OCI-LY7 (cell line): ENCODE results near the gene RAB1B. TPM values are rescaled to one million over a fixed set of nuclear protein-coding genes. Genes with fewer than 3 reads are reported as not detected.
A peak's percentile ranks its signal among the peaks of the same experiment; 100 is the strongest.

Experiments
- BruUV-seq: library from RNA; stranded (reverse); fragments of 400-500 nt; replicated peaks from 2 replicates; lab custom pipeline; 2021; lab: Mats Ljungman, UMichigan
- CTCF ChIA-PET: fragments of 300-600 bp; sonication (Branson Sonifier 250); formaldehyde crosslinking; loops from one replicate; lab custom pipeline; 2022; ENCODE audit warnings: antibody characterized with exemption; ENCODE audit not compliant: unreplicated experiment; lab: Charles Lee
- POLR2A ChIA-PET: fragments of 300-600 bp; sonication (Branson Sonifier 250); formaldehyde crosslinking; loops from one replicate; lab custom pipeline; 2022; ENCODE audit warnings: antibody characterized with exemption; lab: Charles Lee
- DNase-seq: peaks from one replicate; pipeline ENCODE4 v3.0.0-alpha.2; 2015; ENCODE audit warnings: low spot score
- H2AFZ ChIP-seq: fragments of 200-600 bp; sonication (generic), shearing (Covaris generic); 2 replicates; pipeline ENCODE4 v1.6.1; 2014; ENCODE audit warnings: mild to moderate bottlenecking, antibody characterized with exemption, low read length, moderate library complexity
- H3K27ac ChIP-seq: fragments of 200-600 bp; sonication (generic); 2 replicates; pipeline ENCODE4 v1.5.1; 2014; ENCODE audit warnings: mixed run types, low read depth, mild to moderate bottlenecking, moderate library complexity, low read length, inconsistent platforms; ENCODE audit not compliant: poor library complexity, severe bottlenecking
- H3K36me3 ChIP-seq: fragments of 200-600 bp; sonication (generic); 2 replicates; pipeline ENCODE4 v1.6.1; 2014; ENCODE audit warnings: mild to moderate bottlenecking, antibody characterized with exemption, low read length, moderate library complexity, mixed read lengths; ENCODE audit not compliant: insufficient read depth
- H3K4me1 ChIP-seq: fragments of 200-600 bp; sonication (generic); 2 replicates; pipeline ENCODE4 v1.5.1; 2014; ENCODE audit warnings: mild to moderate bottlenecking, low read length; ENCODE audit not compliant: insufficient read depth, poor library complexity, severe bottlenecking
- H3K4me2 ChIP-seq: fragments of 200-600 bp; sonication (generic); 2 replicates; pipeline ENCODE4 v1.6.1; 2014; ENCODE audit warnings: mild to moderate bottlenecking, low read length
- H3K4me3 ChIP-seq: fragments of 200-600 bp; sonication (generic); 2 replicates; pipeline ENCODE4 v1.5.1; 2014; ENCODE audit warnings: mild to moderate bottlenecking, low read depth, low read length; ENCODE audit not compliant: poor library complexity, severe bottlenecking
- H3K79me2 ChIP-seq: fragments of 200-600 bp; sonication (generic); 2 replicates; pipeline ENCODE4 v1.6.1; 2016; ENCODE audit warnings: low read depth, mild to moderate bottlenecking, low read length, moderate library complexity, mixed read lengths; ENCODE audit not compliant: insufficient read depth
- H3K9me2 ChIP-seq: fragments of 200-600 bp; sonication (generic); 2 replicates; pipeline ENCODE4 v1.6.1; 2016; ENCODE audit warnings: mild to moderate bottlenecking, low read length, mixed read lengths; ENCODE audit not compliant: insufficient read depth
- H3K9me3 ChIP-seq: fragments of 200-600 bp; sonication (generic); 2 replicates; pipeline ENCODE4 v1.6.1; 2014; ENCODE audit warnings: mild to moderate bottlenecking, mixed run types, low read length, mixed read lengths
- H4K20me1 ChIP-seq: fragments of 200-600 bp; sonication (generic); 2 replicates; pipeline ENCODE4 v1.6.1; 2014; ENCODE audit warnings: mild to moderate bottlenecking, antibody characterized with exemption, low read length, moderate library complexity, mixed read lengths; ENCODE audit not compliant: insufficient read depth
- CTCF ChIP-seq: fragments of 200-600 bp; sonication (generic); conservative IDR thresholded peaks from 2 replicates; pipeline ENCODE4 v1.5.1; 2014; ENCODE audit warnings: mild to moderate bottlenecking, antibody characterized with exemption, low read length, moderate library complexity, mixed read lengths
- EZH2phosphoT487 ChIP-seq: fragments of 200-600 bp; sonication (generic); IDR thresholded peaks from 2 replicates; pipeline ENCODE4 v1.6.1; 2018; ENCODE audit warnings: low read depth, borderline replicate concordance, mild to moderate bottlenecking, mixed run types, antibody characterized with exemption, low read length, moderate library complexity, mixed read lengths
- intact Hi-C: fragments of 100-400 bp; cut with micrococcal nuclease; formaldehyde crosslinking; loops from one replicate; pipeline ENCODE4 v1.10.0; 2022; ENCODE audit not compliant: unreplicated experiment
- total RNA-seq, 2 experiments: library from RNA; depleted of rRNA in 1 of 2; stranded (reverse); fragments of >200 nt in 1 of 2; shearing (Covaris generic) in 1 of 2; gene quantifications; 2 replicates each; pipeline ENCODE4 v1.2.3, GENCODE V29; 2014 to 2022

Gene RAB1B
- total RNA-seq, 2 experiments from 2014 or later = 77.7 to 81.8 TPM

- H4K20me1 ChIP-seq = no peaks in the 10 kb centered on the region
- H3K79me2 ChIP-seq = peaks cover 24% of the 10 kb centered on the region
- peak overlapping the region; percentile 100 for H3K4me3 ChIP-seq
- peaks cover 24% of the 10 kb centered on the region for H3K4me1 ChIP-seq
- no peaks in the 10 kb centered on the region for H3K9me3 ChIP-seq
- TF ChIP-seq EZH2phosphoT487 = no peak
- no peak for TF ChIP-seq CTCF
- POLR2A ChIA-PET = no interaction called here
- CTCF ChIA-PET = interaction anchor here (1.0 kb wide), 1 partner anchor 50 kb away, joined by 4 read pairs; the partner anchor contains the start of gene CD248
- H3K27ac ChIP-seq = peak overlapping the region; percentile 84
- H2AFZ ChIP-seq = no peak overlapping the region
- no peak for DNase-seq
- BruUV-seq = no TSS peak
- peak overlapping the region; percentile 96 for H3K4me2 ChIP-seq
- H3K36me3 ChIP-seq = peaks cover 71% of the 10 kb centered on the region
- intact Hi-C loops = loop anchor here (5.0 kb wide), 2 partner anchors 265 to 410 kb away; partner anchors contain the start of genes BANF1, CFL1 and EIF1AD
- no peaks in the 10 kb centered on the region for H3K9me2 ChIP-seq
These were observed 1.4 kb upstream of the RAB1B start for GRCh38 chr11:66267039-66267378.

GRCh38 chr11:66267379-66268243 lies 828 bp upstream of the RAB1B start:
- peak; percentile 33; the same call in 1 of the 2 replicates for TF ChIP-seq CTCF
- no peak for TF ChIP-seq EZH2phosphoT487
- Histone ChIP-seq H3K36me3 (peaks cover 71% of the 10 kb centered on the region), H3K4me1 (peaks cover 24% of the 10 kb centered on the region), H3K4me2 (peak overlapping the region; percentile 96), H4K20me1 (no peaks in the 10 kb centered on the region), H3K79me2 (peaks cover 24% of the 10 kb centered on the region), H3K4me3 (peak overlapping the region; percentile 100), H3K9me3 (no peaks in the 10 kb centered on the region), H2AFZ (peak overlapping the region; percentile 72; the same call in 1 of the 2 replicates), H3K27ac (peak overlapping the region; percentile 84), H3K9me2 (no peaks in the 10 kb centered on the region)
- BruUV-seq = no TSS peak
- peak; percentile 87 for DNase-seq
- CTCF ChIA-PET = interaction anchor here (0.6 kb wide), 1 partner anchor 22 kb away, joined by 3 read pairs; the partner anchor contains the start of gene YIF1A
- intact Hi-C loops = loop anchor here (5.0 kb wide), 2 partner anchors 265 to 410 kb away; partner anchors contain the start of genes BANF1, CFL1 and EIF1AD
- POLR2A ChIA-PET = interaction anchor here (0.6 to 1.1 kb wide), 2 partner anchors 44 to 749 kb away, joined by 3 to 4 read pairs; no protein-coding TSS in a partner anchor
